NB4 (cell line): ENCODE results near the gene ALCAM.

Experiments
- CTCF ChIP-seq: IDR thresholded peaks from one replicate; pipeline ENCODE4 v1.5.1; 2012; ENCODE audit warnings: low read depth, low read length
- MYC ChIP-seq: IDR thresholded peaks from 2 replicates; pipeline ENCODE4 v1.6.1; 2011; ENCODE audit warnings: low read depth, low read length
- POLR2A ChIP-seq: IDR thresholded peaks from 2 replicates; pipeline ENCODE4 v1.6.1; 2011; ENCODE audit warnings: mild to moderate bottlenecking; ENCODE audit not compliant: insufficient read length; ENCODE audit errors: extremely low read depth

- no peak for TF ChIP-seq MYC
- no peak for TF ChIP-seq CTCF
- no peak for TF ChIP-seq POLR2A
Observed at GRCh38 chr3:105365391-105366325, 1.1 kb upstream of the ALCAM start.
